GM19239 (cell line): Measurements from ENCODE around the gene AP1G1.
A peak's percentile ranks its signal among the peaks of the same experiment; 100 is the strongest.
"Not testable (repeated sequence)": the region's sequence is repeated elsewhere in the genome, so short reads cannot be mapped to it uniquely, and the experiment has no call there.

Experiments
- DNase-seq: peaks from one replicate; pipeline ENCODE4 v3.0.0; 2011; ENCODE audit warnings: low spot score; ENCODE audit not compliant: insufficient read length
- FAIRE-seq: peaks from 2 replicates; lab custom pipeline; 2011; peaks lifted over from hg19 to GRCh38; lab: Jason Lieb, UNC

Gene AP1G1

GRCh38 chr16:71712501-71712900 is 96.1 kb downstream of the AP1G1 start:
- peak; percentile 11 for FAIRE-seq
- no peak for DNase-seq

GRCh38 chr16:71711789-71712188 is 96.8 kb downstream of the AP1G1 start:
- peak; percentile 59 for FAIRE-seq
- DNase-seq = no peak

GRCh38 chr16:71709229-71709781 is 99.3 kb downstream of the AP1G1 start:
- DNase-seq (no peak), FAIRE-seq (peak; percentile 51)

GRCh38 chr16:71708696-71709095 is 99.9 kb downstream of the AP1G1 start:
- DNase-seq = no peak
- FAIRE-seq = no peak

GRCh38 chr16:71707199-71707598 is 101.4 kb downstream of the AP1G1 start:
- FAIRE-seq (no peak), DNase-seq (no peak)

- DNase-seq (no peak), FAIRE-seq (no peak)
Measured at GRCh38 chr16:71706046-71706445, 102.6 kb downstream of the AP1G1 start.

GRCh38 chr16:71703333-71703732 is 105.3 kb downstream of the AP1G1 start:
- no peak for FAIRE-seq
- DNase-seq = no peak

GRCh38 chr16:71700831-71701230 is 107.8 kb downstream of the AP1G1 start:
- no peak for FAIRE-seq
- DNase-seq = no peak

GRCh38 chr16:71698491-71698890 is 110.1 kb downstream of the AP1G1 start:
- DNase-seq = no peak
- FAIRE-seq = no peak

GRCh38 chr16:71693164-71693563 is 115.5 kb downstream of the AP1G1 start:
- peak; percentile 14 for DNase-seq
- peak; percentile 75 for FAIRE-seq

GRCh38 chr16:71689901-71690300 is 118.7 kb downstream of the AP1G1 start:
- FAIRE-seq = no peak
- DNase-seq = no peak

- no peak for FAIRE-seq
Measured at GRCh38 chr16:71687861-71688260, 120.8 kb downstream of the AP1G1 start.

GRCh38 chr16:71684280-71684679 is 124.4 kb downstream of the AP1G1 start:
- DNase-seq, FAIRE-seq: not testable (repeated sequence)

More at GRCh38 chr16:71687861-71688260, 120.8 kb downstream of the AP1G1 start:
- DNase-seq = no peak

- FAIRE-seq (no peak), DNase-seq (no peak)
Measured at GRCh38 chr16:71681360-71681759, 127.3 kb downstream of the AP1G1 start.
